Keratinocyte (primary cell): Measurements from ENCODE around the gene BCAR3.

Source experiments
- EZH2 ChIP-seq: IDR thresholded peaks from one replicate; pipeline ENCODE4 v1.6.1; 2012; ENCODE audit warnings: inconsistent platforms, mild to moderate bottlenecking, low read length, moderate library complexity
- TF ChIP-seq, protein P1 (sequence below), 3 experiments: IDR thresholded peaks in 1 of 3; conservative IDR thresholded peaks in 1 of 3; optimal IDR thresholded peaks in 1 of 3; 2 replicates in 2 of 3; 3 replicates in 1 of 3; pipeline versions ENCODE3 to v1.5.1; 2011; ENCODE audit warnings: low read length in 3 of 3, mild to moderate bottlenecking in 3 of 3, moderate library complexity in 2 of 3, control low read depth in 1 of 3, inconsistent platforms in 1 of 3; ENCODE audit not compliant: insufficient read depth in 2 of 3; ENCODE audit errors: extremely low read depth in 1 of 3

DNA sequence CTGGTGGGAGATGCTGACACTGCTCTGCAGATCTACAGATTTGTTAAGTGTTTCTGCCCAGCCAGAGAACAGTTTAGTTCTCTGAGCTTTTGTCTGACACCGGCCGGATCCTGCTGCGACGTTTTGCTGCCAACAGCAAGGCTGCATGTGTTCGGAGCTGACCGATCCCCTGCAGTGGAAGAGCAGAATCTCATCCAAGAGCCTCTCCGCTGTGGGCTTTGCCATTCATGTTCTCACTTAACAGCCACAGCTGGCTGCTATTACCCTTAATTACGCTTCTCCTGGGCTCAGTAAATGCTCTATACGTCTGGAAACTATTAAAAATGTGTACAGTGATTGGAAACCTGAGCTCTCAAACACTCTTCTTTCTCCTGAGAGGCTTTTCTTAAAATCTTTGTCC lies 105.3 kb downstream of the BCAR3 start:
- TF ChIP-seq, protein P1, sequence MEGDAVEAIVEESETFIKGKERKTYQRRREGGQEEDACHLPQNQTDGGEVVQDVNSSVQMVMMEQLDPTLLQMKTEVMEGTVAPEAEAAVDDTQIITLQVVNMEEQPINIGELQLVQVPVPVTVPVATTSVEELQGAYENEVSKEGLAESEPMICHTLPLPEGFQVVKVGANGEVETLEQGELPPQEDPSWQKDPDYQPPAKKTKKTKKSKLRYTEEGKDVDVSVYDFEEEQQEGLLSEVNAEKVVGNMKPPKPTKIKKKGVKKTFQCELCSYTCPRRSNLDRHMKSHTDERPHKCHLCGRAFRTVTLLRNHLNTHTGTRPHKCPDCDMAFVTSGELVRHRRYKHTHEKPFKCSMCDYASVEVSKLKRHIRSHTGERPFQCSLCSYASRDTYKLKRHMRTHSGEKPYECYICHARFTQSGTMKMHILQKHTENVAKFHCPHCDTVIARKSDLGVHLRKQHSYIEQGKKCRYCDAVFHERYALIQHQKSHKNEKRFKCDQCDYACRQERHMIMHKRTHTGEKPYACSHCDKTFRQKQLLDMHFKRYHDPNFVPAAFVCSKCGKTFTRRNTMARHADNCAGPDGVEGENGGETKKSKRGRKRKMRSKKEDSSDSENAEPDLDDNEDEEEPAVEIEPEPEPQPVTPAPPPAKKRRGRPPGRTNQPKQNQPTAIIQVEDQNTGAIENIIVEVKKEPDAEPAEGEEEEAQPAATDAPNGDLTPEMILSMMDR (optimal IDR thresholded peaks at IDR 0.05 in 1 of 3, IDR thresholded peaks at IDR 0.05 in 1 of 3, conservative IDR thresholded peaks at IDR 0.05 in 1 of 3; ENCODE audit: extremely low read depth in 1 of 3, insufficient read depth in 2 of 3, low read length in 3 of 3), result no peak
- TF ChIP-seq EZH2, result no peak
